HepG2 (cell line): Measurements from ENCODE around the gene ATXN7L2. TPM values are rescaled to one million over a fixed set of nuclear protein-coding genes. Genes with fewer than 3 reads are reported as not detected.

Experiments used
- CBFB ChIP-seq: sonication (generic); formaldehyde crosslinking; IDR thresholded peaks from 2 replicates; pipeline ENCODE4 v1.4.0; 2020; ENCODE audit warnings: missing genetic modification reagents
- KLF15 ChIP-seq: sonication (generic); formaldehyde crosslinking; IDR thresholded peaks from 2 replicates; pipeline ENCODE4 v1.8.1; 2023; ENCODE audit warnings: borderline replicate concordance, mild to moderate bottlenecking, inconsistent platforms, missing genetic modification reagents, mixed read lengths
- NCOA1 ChIP-seq: sonication (generic); formaldehyde crosslinking; IDR thresholded peaks from 2 replicates; pipeline ENCODE4 v1.9.0; 2021; ENCODE audit warnings: missing genetic modification reagents
- NFIC ChIP-seq: IDR thresholded peaks from 2 replicates; pipeline ENCODE4 v1.6.1; 2012; ENCODE audit warnings: mild to moderate bottlenecking, low read length, inconsistent platforms
- PHF8 ChIP-seq: sonication (generic); formaldehyde crosslinking; IDR thresholded peaks from 2 replicates; pipeline ENCODE4 v1.5.0; 2020; ENCODE audit warnings: missing genetic modification reagents
- POLR2AphosphoS5 ChIP-seq: IDR thresholded peaks from 2 replicates; pipeline ENCODE4 v1.6.1; 2012; ENCODE audit warnings: low read depth, low read length
- SAP130 ChIP-seq: IDR thresholded peaks from 2 replicates; pipeline ENCODE4 v1.6.1; 2016; ENCODE audit warnings: low read depth
- TBP ChIP-seq: sonication (generic); formaldehyde crosslinking; IDR thresholded peaks from 2 replicates; pipeline ENCODE4 v1.5.0; 2020; ENCODE audit warnings: missing genetic modification reagents
- TRIM24 ChIP-seq: sonication (generic); formaldehyde crosslinking; IDR thresholded peaks from 2 replicates; pipeline ENCODE4 v1.8.0; 2022; ENCODE audit warnings: mild to moderate bottlenecking, missing genetic modification reagents
- YEATS4 ChIP-seq: sonication (generic); formaldehyde crosslinking; IDR thresholded peaks from 2 replicates; pipeline ENCODE4 v1.4.0; 2020; ENCODE audit warnings: missing genetic modification reagents, borderline replicate concordance
- ZBTB1 ChIP-seq: sonication (generic); formaldehyde crosslinking; IDR thresholded peaks from 2 replicates; pipeline ENCODE4 v1.4.0; 2020; ENCODE audit warnings: missing genetic modification reagents, borderline replicate concordance
- ZFY ChIP-seq: sonication (generic); formaldehyde crosslinking; IDR thresholded peaks from 2 replicates; pipeline ENCODE4 v1.4.0; 2020; ENCODE audit warnings: missing genetic modification reagents
- ZKSCAN1 ChIP-seq: fragments of 150-350 bp; IDR thresholded peaks from 2 replicates; pipeline ENCODE4 v1.6.1; 2014; ENCODE audit warnings: low read length
- ZMYM3 ChIP-seq: sonication (generic); formaldehyde crosslinking; IDR thresholded peaks from 2 replicates; pipeline ENCODE4 v1.5.1; 2020; ENCODE audit warnings: mild to moderate bottlenecking, missing genetic modification reagents
- ZNF24 ChIP-seq: fragments of 450-650 bp; IDR thresholded peaks from 2 replicates; pipeline ENCODE4 v1.6.1; 2017; ENCODE audit warnings: antibody characterized with exemption, mild to moderate bottlenecking
- ZNF263 ChIP-seq: sonication (generic); formaldehyde crosslinking; IDR thresholded peaks from 2 replicates; pipeline ENCODE4 v1.4.0; 2020; ENCODE audit warnings: missing genetic modification reagents
- ZNF570 ChIP-seq: sonication (generic); formaldehyde crosslinking; IDR thresholded peaks from 2 replicates; pipeline ENCODE4 v1.4.0; 2020; ENCODE audit warnings: mild to moderate bottlenecking, missing genetic modification reagents, borderline replicate concordance
- ZNF616 ChIP-seq: sonication (generic); formaldehyde crosslinking; IDR thresholded peaks from 2 replicates; pipeline ENCODE4 v1.5.0; 2020; ENCODE audit warnings: low read depth, mild to moderate bottlenecking, missing genetic modification reagents
- ZNF678 ChIP-seq: sonication (generic); formaldehyde crosslinking; IDR thresholded peaks from 2 replicates; pipeline ENCODE4 v1.4.0; 2020; ENCODE audit warnings: mild to moderate bottlenecking, missing genetic modification reagents
- ZNF777 ChIP-seq: sonication (generic); formaldehyde crosslinking; IDR thresholded peaks from 2 replicates; pipeline ENCODE4 v1.4.0; 2020; ENCODE audit warnings: missing genetic modification reagents
- ZSCAN22 ChIP-seq: sonication (generic); formaldehyde crosslinking; IDR thresholded peaks from 2 replicates; pipeline ENCODE4 v1.4.0; 2020; ENCODE audit warnings: mild to moderate bottlenecking, missing genetic modification reagents
- polyA plus RNA-seq, 8 experiments: library from polyadenylated mRNA; depleted of rRNA in 3 of 8; stranded (reverse) in 7 of 8; unstranded in 1 of 8; fragments of >200 nt; fragmentation: Illumina TruSeq in 4 of 8; extraction: Trizol in 4 of 8; gene quantifications; 2 replicates each; pipeline versions ENCODE4 v1.2.1 to v1.2.3, GENCODE V29; 2011 to 2016; ENCODE audit warnings: low read depth in 4 of 8, missing spikeins in 1 of 8, mixed read lengths in 1 of 8; ENCODE audit not compliant: insufficient read depth in 1 of 8
- total RNA-seq, 5 experiments: library from RNA; depleted of rRNA; stranded (reverse); fragments of >200 nt; fragmentation: Illumina TruSeq; extraction: Trizol; gene quantifications; 2 replicates each; pipeline ENCODE4 v1.2.3, GENCODE V29; 2016; ENCODE audit warnings: low read depth in 1 of 5
- TF ChIP-seq, protein P1 (sequence below), 2 experiments: sonication (generic) in 1 of 2; formaldehyde crosslinking in 1 of 2; IDR thresholded peaks; 2 replicates each; pipeline versions ENCODE4 v1.6.1 to v1.9.0; 2014 to 2022; ENCODE audit warnings: antibody characterized with exemption in 1 of 2, borderline replicate concordance in 1 of 2, inconsistent platforms in 1 of 2, low read depth in 1 of 2, missing genetic modification reagents in 1 of 2
- TF ChIP-seq, protein P2 (sequence below): sonication (generic); formaldehyde crosslinking; IDR thresholded peaks from 2 replicates; pipeline ENCODE4 v1.5.1; 2020; ENCODE audit warnings: mild to moderate bottlenecking, missing genetic modification reagents, moderate library complexity
- TF ChIP-seq, protein P3 (sequence below): IDR thresholded peaks from 2 replicates; pipeline ENCODE4 v1.6.1; 2012; ENCODE audit warnings: inconsistent platforms

The ATXN7L2 gene
- total and polyA plus RNA-seq, 2 of the 13 experiments (the other 11 are each of a cell fraction or from before 2014, with no cell fraction given) = 2.7 to 2.8 TPM

DNA sequence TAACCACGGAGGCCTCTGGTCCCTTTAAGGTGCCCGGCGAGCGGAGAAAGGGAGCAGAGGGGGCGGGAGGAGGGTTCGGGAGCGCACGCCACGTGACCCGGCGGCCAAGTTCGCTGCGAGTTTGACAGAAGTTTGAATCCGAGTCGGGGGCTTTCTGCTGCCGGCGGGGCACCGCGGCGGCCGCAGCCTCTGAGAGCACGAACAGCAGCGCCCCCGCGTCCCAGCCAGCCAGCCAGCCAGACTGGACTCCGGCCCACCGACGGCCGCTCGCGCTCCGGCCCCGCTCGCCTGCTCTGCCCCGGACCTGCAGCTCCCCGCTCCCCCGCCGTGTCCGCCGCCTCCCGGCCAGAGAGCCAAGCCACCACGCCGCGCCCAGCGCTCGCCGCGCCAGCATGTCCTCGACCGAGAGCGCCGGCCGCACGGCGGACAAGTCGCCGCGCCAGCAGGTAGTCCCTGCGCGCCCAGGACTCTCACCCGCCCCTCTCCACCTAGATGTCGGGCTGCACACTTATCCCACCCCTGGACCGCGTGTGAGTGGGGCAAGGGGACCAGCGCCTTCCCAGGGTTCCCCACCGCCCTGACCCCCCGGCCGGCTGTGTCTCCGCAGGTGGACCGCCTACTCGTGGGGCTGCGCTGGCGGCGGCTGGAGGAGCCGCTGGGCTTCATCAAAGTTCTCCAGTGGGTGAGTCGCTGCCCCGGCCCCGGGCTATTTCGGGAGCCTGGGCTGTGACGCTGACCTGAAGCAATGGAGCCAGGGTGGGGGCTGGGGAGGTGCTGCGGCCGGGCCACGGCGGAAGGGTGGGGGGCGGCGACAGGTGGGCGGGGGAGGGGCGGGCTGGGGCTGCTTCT is 17.0 kb upstream of the ATXN7L2 start, which contains the start of gene SYPL2 (continued):
- 0 out of 2 replicates have a peak, but pooled peaks have one; percentile 29 for TF ChIP-seq ZNF263
- 0 out of 2 replicates have a peak, but pooled peaks have one; percentile 17 for TF ChIP-seq PHF8 (CRISPR knock-in tag)
- peak; percentile 37; the same call in 1 of the 2 replicates for TF ChIP-seq SAP130 (CRISPR knock-in tag)
- no peak for TF ChIP-seq ZKSCAN1
- TF ChIP-seq NFIC = no peak
- TF ChIP-seq ZNF678 (CRISPR knock-in tag) = peak; percentile 52; the same call in 1 of the 2 replicates
- TF ChIP-seq, protein P1, sequence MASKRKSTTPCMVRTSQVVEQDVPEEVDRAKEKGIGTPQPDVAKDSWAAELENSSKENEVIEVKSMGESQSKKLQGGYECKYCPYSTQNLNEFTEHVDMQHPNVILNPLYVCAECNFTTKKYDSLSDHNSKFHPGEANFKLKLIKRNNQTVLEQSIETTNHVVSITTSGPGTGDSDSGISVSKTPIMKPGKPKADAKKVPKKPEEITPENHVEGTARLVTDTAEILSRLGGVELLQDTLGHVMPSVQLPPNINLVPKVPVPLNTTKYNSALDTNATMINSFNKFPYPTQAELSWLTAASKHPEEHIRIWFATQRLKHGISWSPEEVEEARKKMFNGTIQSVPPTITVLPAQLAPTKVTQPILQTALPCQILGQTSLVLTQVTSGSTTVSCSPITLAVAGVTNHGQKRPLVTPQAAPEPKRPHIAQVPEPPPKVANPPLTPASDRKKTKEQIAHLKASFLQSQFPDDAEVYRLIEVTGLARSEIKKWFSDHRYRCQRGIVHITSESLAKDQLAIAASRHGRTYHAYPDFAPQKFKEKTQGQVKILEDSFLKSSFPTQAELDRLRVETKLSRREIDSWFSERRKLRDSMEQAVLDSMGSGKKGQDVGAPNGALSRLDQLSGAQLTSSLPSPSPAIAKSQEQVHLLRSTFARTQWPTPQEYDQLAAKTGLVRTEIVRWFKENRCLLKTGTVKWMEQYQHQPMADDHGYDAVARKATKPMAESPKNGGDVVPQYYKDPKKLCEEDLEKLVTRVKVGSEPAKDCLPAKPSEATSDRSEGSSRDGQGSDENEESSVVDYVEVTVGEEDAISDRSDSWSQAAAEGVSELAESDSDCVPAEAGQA (IDR thresholded peaks at IDR 0.05; ENCODE audit: low read depth) = 0 out of 2 replicates have a peak, but pooled peaks have one; percentile 37
- TF ChIP-seq, protein P1 (CRISPR knock-in tag; IDR thresholded peaks at IDR 0.05; ENCODE audit: borderline replicate concordance) = no peak
- 0 out of 2 replicates have a peak, but pooled peaks have one; percentile 49 for TF ChIP-seq KLF15 (CRISPR knock-in tag)
- TF ChIP-seq YEATS4 = peak; percentile 44; the same call in 1 of the 2 replicates
- TF ChIP-seq NCOA1 (CRISPR knock-in tag) = no peak
- TF ChIP-seq TRIM24 (CRISPR knock-in tag) = no peak
- no peak for TF ChIP-seq ZNF24
- TF ChIP-seq ZNF570 (CRISPR knock-in tag) = no peak
- no peak for TF ChIP-seq TBP (CRISPR knock-in tag)
- no peak for TF ChIP-seq CBFB
- TF ChIP-seq ZMYM3 (CRISPR knock-in tag) = no peak
- TF ChIP-seq ZFY (CRISPR knock-in tag) = peak; percentile 54
- TF ChIP-seq, protein P2, sequence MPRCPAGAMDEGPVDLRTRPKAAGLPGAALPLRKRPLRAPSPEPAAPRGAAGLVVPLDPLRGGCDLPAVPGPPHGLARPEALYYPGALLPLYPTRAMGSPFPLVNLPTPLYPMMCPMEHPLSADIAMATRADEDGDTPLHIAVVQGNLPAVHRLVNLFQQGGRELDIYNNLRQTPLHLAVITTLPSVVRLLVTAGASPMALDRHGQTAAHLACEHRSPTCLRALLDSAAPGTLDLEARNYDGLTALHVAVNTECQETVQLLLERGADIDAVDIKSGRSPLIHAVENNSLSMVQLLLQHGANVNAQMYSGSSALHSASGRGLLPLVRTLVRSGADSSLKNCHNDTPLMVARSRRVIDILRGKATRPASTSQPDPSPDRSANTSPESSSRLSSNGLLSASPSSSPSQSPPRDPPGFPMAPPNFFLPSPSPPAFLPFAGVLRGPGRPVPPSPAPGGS (CRISPR knock-in tag) = peak; percentile 21; the same call in 1 of the 2 replicates
- no peak for TF ChIP-seq POLR2AphosphoS5
- TF ChIP-seq ZNF777 = peak; percentile 100
- TF ChIP-seq, protein P3, sequence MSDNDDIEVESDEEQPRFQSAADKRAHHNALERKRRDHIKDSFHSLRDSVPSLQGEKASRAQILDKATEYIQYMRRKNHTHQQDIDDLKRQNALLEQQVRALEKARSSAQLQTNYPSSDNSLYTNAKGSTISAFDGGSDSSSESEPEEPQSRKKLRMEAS = peak; percentile 50
- TF ChIP-seq ZNF616 (CRISPR knock-in tag) = no peak
- 0 out of 2 replicates have a peak, but pooled peaks have one; percentile 32 for TF ChIP-seq ZSCAN22 (CRISPR knock-in tag)
- TF ChIP-seq ZBTB1 (CRISPR knock-in tag) = no peak
